GM18498 (cell line): Measurements from ENCODE around the gene TMPRSS13.
"Not testable (repeated sequence)": the region's sequence is repeated elsewhere in the genome, so short reads cannot be mapped to it uniquely, and the experiment has no call there.

Experiments
- ATAC-seq: cut with Tn5 transposase; IDR thresholded peaks from one replicate; pipeline ENCODE4 v1.9.1; 2021; ENCODE audit warnings: mild to moderate bottlenecking, moderate library complexity; ENCODE audit not compliant: unreplicated experiment

The TMPRSS13 gene

DNA sequence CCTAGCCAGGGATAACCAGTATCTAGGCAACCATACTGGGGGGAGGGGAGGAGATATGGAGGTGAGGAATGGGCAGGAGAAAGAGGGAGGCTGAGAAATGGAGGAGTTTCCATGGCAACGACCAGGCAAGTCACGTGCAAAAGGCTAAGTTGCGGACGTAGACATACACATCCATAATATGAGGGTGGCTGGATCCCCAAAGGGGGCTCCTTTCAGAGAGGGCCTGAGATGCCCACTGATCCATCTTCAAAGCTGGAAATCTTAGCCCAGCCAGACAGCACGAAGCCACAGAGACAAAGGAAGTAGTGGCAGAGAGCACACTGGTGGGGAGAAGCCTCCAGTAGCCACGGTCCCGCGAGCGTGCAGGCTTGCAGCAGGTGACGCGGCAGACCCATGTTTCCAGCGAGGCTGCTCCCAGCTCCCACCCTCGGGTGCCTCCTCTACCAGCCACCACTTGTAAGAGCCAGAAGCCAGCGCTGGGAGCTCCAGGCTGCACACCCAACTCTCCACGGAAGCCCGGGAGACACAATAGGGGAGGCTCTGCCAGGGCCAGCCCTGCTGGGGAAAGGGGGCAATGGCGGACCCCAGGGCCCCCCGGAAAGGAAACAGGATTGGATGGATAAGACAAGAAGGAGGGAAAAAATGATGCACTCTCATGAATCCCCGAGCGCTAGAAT, 53.7 kb downstream of the TMPRSS13 start:
- ATAC-seq: no peak

DNA sequence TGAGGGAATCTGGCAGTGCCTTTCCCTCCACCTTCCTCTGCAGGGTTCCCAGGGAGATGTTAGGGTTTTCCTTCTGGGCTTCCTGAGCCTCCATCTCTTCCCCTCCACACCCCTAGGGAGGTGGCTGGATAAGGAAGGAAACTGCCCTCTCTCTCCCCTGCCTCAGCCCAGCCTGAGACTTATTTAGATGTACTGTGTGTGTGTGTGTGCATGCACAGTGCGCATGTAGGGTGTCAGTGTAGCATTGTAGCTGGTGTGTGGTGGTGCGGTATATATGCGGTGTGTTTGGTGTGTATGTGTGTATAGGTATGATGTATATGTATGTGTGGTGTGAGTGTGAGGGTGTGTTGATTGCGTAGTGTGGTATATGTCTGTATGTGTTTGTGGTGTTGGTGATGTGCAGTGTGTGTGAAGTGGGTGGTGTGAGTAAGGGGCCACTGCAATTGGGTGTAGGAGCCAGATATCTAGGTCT, 54.3 kb downstream of the TMPRSS13 start:
- no peak for ATAC-seq

DNA sequence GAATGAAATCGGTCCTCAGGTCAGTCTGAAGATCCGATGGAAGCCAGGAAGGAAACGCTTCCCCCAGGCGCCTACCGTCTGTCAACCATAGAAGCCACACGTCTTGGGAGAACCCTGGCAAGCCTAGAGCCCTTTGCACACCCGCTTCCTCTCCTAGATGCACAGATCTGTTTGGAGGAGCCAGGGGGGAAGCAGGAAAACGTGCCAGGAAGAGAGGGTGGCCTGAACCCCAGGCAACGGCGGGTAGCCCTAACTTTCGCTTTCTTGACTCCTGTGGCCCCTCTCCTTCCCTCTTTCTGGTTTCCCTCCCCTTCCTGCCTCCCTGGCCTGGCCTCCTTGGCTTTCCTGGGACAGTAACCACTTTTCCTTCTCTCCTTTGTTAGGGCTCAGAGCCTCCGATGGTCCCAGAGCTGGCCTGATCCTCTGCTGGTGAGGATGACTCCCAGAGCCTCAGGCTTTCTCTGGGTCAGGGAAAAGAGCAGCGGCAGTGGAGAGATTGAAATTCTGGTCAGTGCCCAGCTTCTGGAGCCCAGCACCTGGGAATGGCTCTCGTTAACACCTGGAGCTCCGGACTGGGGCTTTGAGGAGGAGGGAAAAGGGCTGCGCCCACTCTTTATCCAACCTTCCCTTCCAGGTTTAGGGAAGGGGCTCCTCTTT, 54.8 kb downstream of the TMPRSS13 start:
- no peak for ATAC-seq

DNA sequence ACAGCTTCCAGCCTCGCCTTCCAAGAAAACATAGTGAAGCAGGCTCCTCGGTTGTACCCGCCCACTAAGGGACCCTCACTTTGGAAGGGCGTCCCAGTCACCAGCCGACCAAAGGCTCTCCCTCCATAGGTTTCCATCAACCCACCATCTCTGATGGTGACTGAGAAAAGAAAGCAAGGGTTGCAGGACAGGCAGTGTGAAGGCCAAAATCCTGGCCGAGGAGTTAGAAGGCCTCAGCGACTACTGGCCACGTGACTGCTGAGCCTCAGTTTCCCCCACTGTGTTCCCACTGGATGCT, 55.4 kb downstream of the TMPRSS13 start:
- no peak for ATAC-seq

DNA sequence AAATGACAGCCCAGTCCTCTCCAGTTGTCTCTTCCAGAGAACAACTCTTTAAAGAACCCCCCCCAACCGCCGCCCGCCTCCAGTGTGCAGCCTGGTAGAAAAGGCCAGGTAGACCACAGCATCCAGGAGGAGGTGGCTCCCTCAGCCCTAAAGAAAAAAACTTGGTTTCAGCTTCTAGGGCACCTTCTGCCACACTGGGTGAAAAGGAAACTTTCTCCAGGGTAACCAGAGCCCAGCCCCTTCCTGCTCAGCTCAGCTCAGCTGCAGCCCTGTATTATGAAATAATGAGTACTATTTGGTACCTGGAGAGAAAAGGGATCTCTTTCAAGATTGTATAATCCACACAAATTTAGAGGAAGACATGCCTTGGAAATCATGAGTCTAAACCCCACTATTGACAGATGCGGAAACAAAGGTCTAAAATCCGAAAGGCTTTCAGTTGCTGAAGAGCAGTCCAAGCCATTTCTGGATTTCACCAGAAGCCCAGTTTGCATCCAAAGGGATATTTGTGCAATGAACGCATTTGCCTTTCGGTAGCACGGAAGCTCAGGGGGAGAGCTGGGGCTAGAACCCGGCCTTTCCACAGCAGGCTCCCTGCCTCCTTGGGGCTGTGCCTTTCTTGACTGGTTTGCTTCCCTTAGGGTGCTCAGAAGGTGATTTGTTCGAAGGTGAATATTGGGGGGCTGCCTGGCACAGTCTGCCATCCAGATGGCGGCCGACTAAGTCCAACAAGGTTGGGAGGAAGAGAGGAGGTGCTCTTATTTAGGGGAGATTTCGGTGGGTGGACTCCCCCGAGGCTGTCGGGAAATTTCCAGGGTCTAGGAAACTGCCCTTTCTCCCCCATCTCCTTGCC, 56.0 kb downstream of the TMPRSS13 start:
- ATAC-seq: no peak

DNA sequence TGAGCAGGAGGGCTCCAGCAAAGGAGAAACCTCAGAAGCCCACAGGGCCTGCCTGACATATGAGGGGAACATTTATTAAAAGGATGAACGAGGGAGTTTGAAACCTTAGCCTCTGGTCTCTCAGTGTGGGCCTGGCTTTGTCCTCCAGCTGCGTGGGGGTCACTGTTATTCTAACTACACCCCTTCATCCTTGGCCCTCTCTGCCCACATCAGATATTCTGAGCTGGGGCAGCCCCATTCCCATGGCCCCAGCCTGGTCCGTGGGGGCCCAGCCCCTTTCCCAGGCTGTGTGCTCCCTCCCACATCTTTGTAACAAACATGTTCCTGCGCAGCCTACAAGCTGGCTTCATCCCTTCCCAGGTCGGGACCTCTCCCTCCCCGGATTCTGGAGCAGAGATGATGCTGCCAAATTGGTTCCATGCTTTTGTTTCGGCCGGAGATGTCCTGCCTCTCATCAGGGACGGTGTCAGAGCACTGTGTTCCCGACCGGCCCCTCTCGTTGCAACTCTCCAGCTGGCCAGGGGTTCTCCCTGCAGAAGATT, 56.7 kb downstream of the TMPRSS13 start:
- no peak for ATAC-seq

DNA sequence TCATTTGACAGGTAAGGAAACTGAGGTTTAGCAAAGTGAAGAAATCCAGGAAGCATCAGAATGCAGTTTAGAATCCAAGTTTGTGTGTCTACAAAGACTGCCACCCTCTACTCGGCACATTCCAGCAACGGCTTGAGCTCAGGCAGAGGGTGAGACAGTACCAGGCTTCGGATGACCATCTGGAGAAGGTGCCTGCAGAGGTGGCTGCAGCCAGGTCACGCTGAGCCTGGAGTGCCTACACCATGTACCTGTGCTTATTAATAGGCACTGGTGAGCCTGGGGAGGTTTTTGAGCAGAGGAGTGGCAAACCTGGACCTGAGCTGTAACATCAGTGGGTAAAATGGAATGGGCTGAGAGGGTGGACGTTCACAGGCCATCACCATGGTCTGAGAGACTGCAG, 57.4 kb downstream of the TMPRSS13 start:
- no peak for ATAC-seq

DNA sequence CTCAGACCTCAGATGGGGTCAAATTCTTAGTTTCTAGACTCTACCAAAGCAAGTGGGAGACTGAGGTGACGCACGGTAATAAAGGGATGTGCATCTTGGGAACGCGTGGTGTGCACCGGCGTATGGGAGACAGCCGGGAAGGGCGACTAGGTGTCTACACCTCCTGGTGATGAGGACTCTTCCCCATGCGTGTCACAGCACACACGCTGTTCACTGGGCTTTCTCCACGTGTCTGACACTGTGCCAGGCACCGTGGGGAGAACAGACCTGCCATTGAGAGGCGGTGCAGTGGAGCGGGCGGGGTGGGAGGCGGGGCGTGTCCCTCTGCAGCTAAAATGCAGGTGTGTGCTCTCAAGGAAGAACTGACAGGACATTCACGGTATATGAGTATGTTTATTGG, 58.0 kb downstream of the TMPRSS13 start:
- ATAC-seq: no peak

DNA sequence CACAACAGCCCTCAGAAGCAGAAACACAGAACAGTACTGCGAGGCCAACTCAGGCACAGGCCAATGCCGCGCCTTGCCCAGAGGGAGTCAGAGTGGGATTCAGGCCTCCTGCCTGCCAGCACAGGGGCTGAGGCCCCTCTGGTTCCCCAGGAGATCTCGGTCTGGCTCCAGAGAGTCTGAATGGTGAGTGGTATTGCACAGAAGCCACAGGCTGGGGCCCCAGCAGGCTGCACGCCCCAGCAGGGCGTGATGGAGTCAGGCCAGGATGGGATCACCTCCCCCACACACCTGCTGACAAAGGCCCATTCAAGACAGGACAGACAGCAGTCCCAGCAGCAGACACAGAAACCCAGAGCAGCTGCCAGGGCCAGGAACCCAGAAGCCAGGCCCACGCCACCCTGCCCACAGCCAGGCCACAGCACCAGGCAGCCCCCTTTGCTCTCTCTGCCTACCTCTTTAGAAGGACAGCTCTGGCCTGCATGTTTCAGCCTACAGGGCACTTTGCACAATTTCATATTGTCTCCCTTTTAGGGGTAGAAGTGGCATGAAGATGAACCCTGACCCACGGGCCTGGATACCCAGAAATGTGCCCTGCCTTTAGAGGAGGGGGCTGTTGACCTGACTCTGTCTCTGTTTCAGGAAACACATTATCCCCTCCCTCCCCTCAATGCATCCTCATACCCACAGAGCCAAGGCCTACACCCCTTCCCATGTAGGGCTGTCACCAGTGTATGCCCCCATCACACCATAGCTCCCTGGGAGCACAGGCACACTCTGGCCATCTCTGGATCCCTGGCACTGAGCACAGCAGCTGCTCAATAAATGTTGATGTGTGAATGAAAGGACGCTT, 58.9 kb downstream of the TMPRSS13 start:
- ATAC-seq: no peak

DNA sequence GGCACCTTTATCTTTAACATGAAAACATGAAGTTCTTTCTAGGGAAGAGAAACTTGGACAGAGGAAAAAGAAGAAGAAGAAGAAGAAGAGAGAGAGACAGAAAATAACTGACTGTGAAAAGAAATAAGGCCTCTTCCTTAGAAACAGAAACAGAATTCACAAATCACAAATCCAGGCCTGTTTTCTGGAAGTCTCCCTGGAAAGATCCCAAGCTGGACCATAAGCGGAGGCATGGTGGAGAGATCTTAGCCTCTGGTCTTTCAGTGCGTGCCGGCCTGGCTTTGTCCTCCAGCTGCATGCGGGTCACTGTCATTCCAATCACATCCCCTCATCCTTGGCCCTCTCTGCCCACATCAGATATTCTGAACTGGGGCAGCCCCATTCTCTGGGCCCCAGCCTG, 59.6 kb downstream of the TMPRSS13 start:
- no peak for ATAC-seq

DNA sequence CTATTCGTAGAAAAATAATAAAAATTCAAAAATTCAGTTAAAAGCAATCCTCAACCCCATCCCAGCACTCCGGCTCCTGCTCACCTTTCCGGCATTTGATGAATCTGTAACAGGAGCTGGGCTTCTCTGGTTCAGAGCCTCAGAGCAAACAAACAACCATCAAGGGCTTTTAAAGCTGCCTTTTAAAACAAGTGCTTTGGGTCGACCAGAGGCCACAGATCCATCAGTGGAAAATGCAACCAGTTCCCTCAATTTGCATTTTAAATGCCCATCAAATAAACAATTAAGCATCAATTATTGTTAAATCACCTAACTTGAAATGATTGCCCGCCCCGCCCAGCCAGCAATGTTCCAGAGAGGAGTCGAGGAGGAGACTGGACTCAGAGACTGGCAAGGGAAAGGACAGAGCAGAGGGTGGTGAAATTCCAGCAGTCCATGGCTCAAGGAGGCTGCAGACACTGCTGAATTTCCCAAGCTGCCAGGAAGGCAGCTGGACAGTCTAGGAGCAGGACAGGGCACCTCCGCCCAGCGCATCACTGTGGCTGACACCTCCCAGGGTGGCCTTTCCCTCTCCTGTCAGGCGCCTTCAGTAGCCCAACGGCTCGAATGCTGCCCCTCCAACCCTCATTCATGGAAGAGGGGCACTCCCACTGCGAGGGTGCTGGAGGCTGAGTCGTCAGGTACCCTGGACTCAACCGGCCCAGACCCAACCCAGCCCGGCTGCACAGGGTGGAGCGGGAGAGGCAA, 60.2 kb downstream of the TMPRSS13 start:
- no peak for ATAC-seq

DNA sequence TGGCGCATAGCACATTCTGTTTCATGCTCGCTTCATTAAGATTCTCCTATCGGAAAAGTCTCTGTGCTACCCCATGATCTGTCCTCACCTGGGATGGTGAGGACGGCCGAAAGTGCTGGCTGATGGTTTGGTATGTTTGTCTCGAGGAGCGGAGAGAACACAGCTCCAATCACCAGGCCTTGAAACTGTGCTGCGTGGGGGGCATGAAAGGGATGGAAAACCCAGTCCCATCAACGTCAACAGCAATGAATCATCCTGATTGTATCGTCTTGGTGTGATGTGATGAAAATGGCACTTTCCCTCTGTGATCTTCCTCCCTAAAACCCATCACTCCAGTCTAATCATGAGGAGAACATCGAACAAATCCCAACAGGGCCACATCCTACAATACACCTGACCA, 61.1 kb downstream of the TMPRSS13 start:
- ATAC-seq: no peak

DNA sequence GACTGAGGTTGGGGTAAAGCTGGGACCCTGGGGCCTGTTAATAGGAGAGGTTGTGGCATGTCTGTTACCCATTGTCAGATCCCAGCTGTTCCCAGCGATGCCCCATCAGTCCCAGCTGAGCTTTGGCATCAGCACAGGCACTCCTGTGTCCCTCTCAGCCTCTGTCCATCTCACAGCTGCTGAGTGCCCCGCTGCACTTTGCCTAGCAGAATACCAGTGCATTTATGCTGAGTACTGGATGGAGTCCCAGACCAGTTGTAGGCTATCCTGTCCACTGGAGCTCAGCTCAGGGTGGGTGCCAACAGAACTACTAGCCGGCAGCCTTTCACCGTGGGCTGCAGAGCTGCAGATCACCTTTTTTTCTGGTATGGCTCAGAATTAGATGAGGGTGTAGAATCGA, 62.7 kb downstream of the TMPRSS13 start:
- no peak for ATAC-seq

DNA sequence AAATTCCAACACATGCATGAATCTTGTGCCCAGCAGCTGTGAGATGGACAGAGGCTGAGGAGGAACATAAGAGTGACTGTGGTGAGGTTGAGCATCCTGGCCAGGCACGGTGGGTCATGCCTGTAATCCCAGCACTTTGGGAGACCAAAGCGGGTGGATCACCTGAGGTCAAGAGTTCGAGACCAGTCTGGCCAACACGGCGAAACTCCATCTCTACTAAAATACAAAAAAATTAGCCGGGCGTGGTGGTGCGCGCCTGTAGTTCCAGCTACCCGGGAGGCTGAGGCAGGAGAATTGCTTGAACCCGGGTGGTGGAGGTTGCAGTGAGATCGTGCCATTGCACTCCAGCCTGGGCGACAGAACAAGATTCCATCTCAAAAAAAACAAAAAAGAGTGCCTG, 63.7 kb downstream of the TMPRSS13 start:
- not testable (repeated sequence) for ATAC-seq

DNA sequence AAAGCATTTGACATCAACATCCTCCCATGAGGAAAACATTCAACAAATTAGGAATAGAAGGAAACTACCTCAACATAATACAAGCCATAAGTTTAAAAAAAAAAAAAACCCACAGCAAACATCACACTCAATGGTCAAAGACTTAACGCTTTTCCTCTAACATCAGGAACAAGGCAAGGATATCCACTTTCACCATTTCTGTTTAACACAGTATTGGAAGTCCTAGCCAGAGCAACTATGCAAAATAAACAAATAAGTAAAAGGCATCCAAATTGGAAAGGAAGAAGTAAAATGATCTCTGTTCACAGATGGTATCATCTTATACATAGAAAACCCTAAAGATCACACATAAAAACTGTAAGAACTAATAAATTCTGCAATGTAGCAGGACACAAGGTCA, 65.8 kb downstream of the TMPRSS13 start:
- no peak for ATAC-seq

DNA sequence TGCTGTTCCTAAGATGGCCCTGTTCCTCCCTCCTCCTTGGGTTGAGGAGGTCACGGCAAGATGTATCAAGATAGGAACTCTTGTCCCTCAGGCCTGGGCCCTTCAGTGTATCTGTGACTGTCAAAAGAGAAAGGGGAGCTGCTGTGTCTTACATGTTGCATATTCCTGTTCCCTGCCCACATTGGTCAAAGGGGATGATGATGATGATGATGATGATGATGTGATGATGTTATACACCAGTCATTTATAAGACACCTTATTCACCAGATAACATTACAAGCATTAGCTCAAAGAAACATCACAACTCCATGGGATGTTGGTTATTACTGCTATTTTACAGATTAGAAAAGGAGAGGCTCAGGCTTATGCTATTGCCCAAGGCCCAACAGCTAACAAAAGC, 66.4 kb downstream of the TMPRSS13 start:
- ATAC-seq: no peak

DNA sequence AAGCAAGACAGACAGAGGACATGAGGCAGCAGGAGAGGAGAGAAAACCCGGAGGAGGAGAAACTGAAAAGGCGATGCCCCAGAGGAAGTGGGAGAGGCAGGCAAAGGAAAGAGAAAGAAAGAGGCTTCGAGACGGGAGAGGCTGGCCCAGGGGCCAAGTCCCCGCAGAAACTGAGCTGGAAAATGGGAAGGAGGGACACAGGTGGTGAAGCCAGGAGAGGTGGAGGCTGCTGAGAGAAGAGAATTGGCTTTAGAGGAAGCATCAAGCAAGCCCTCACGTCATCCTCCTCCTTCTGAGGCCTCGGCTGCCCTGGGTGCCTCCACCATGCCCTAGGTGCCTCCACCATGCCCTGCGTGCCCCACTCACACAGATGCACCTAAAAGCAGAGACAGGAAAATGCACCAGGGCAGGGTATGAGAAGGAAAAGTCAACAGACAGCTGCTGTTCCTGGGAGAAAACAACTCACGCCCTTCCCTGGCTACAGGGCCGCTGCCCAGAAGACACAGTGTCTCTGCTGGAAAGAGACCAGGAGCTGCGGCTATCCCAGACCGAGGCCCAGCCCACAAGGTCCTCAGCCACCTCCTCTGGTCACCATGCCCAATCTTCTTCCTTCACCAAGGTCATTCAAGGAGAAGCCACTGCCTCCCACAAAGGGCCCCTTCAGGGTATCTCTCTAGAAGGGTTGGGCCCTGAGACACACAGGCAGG, 67.0 kb downstream of the TMPRSS13 start:
- no peak for ATAC-seq

DNA sequence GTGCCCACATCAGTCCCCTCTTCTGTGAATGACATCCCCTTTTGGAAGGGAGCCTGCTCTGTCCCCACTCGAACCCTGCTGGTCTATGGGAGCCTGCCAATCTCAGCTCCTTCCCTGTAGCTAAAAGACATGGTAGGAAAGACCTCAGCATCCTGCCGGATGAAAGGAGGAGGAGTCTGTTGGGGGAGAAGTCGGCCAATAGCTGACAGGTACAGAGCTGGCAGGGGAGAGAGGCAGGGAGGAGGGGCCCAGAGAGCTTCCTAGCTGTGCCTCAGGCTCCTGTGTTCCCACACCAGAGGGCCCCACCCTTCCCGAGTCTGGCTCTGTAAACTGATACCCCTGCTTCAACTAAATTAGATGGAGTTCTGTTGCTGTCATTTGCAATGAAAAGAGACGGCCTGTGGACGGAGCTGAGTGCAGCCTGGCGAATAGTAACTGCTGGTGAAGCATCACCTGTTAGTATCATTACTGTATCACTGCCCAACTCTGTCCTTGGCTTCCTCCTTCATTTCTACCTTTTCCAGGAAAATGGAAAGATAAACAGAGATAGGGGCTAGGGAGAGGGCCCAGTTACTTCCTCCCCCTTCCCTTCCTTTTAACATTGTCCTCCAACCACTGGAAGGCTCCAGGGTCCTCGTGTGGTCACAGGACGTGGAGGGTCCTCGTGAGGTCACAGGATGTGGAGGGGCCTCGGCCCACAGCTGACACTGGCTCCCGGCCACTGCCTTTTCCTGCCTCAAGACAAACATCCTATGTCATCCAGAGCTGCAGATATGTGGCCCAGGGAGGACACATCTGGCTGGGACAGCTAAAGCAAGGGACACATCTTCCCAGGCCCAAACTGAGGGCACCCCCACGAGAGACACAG, 67.8 kb downstream of the TMPRSS13 start:
- no peak for ATAC-seq

DNA sequence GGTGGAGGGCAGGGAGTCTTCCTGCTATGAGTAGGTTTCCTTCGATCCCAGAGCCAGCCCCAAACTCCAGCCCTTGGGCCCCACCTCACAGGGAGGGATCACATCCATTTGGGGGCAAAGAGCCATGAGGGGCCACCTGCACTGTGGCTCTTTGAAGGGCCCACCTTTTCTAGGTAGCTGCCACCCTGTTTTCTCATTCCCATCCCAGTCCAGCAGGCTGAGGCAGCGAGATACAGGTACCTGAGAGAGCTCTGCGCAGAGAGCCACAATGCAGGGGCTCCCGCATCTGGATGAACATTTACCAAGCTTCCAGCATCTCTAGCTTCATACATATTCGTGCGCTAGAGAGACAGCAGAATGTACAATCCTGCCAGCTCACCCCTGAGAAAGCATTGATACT, 69.1 kb downstream of the TMPRSS13 start:
- no peak for ATAC-seq
